ENCODE measurements around the gene HDC. TPM values are rescaled to one million over a fixed set of nuclear protein-coding genes. Genes with fewer than 3 reads are reported as not detected.

The HDC gene
- total and polyA plus RNA-seq, 2 donors (not counting 3 experiments of a cell fraction or from before 2014, with no cell fraction given): not detected

GRCh38 chr15:50224606-50225005, 40.9 kb downstream of the HDC start:
- no peak for TF ChIP-seq POLR2A (IDR thresholded peaks at IDR 0.05; ENCODE audit: low read depth, low read length)
- BruUV-seq (replicated peaks): no TSS peak
- no peak for FAIRE-seq
- H3K9ac ChIP-seq (replicated peaks; ENCODE audit: extremely low read depth, insufficient read depth, low read length): no peak overlapping the region
- H3K27ac ChIP-seq (ENCODE audit: insufficient read depth, low read depth, low read length): no peak overlapping the region
- DNase-seq (ENCODE audit: low read depth, low spot score): no peak
- no peaks in the 10 kb centered on the region for H3K9me1 ChIP-seq (replicated peaks; ENCODE audit: control insufficient read depth, extremely low read depth, insufficient read depth, low read length)
- H3K4me2 ChIP-seq (ENCODE audit: insufficient read depth, low read length): no peak overlapping the region
- ChIA-PET CTCF (interaction anchor here (0.9 kb wide), 1 partner anchor 13 kb away, joined by 3 read pairs; no protein-coding TSS in a partner anchor), POLR2A (no interaction called here)
- H3K4me1 ChIP-seq (ENCODE audit: control insufficient read depth, extremely low read depth, insufficient read depth, low read length): no peaks in the 10 kb centered on the region
- dilution Hi-C loops (cut with MboI; ENCODE audit: extremely low pct_ligation_motif_present, low sequenced_read_pairs) (no loop called here), intact Hi-C loops (cut with micrococcal nuclease) (no loop called here)
- no peaks in the 10 kb centered on the region for H3K9me3 ChIP-seq (replicated peaks; ENCODE audit: control insufficient read depth, insufficient read depth, low read length)
- H2AFZ ChIP-seq (ENCODE audit: low read depth, low read length): no peak overlapping the region
- no peak overlapping the region for H3K4me3 ChIP-seq (replicated peaks in 1 of 3; ENCODE audit: insufficient read depth in 1 of 3, low read depth in 1 of 3, low read length in 3 of 3)
- no peaks in the 10 kb centered on the region for H4K20me1 ChIP-seq (replicated peaks; ENCODE audit: control insufficient read depth, extremely low read depth, insufficient read depth, low read length)
- no peaks in the 10 kb centered on the region for H3K79me2 ChIP-seq (ENCODE audit: control insufficient read depth, insufficient read depth, low read length)
- H3K27me3 ChIP-seq (ENCODE audit: control insufficient read depth in 2 of 2, insufficient read depth in 2 of 2, low read length in 2 of 2): peaks cover 2 to 3% of the 10 kb centered on the region in 2 experiments
- H3K36me3 ChIP-seq (ENCODE audit: control insufficient read depth in 2 of 2, extremely low read depth in 1 of 2, insufficient read depth in 2 of 2, low read length in 2 of 2): no peaks in the 10 kb centered on the region

DNA sequence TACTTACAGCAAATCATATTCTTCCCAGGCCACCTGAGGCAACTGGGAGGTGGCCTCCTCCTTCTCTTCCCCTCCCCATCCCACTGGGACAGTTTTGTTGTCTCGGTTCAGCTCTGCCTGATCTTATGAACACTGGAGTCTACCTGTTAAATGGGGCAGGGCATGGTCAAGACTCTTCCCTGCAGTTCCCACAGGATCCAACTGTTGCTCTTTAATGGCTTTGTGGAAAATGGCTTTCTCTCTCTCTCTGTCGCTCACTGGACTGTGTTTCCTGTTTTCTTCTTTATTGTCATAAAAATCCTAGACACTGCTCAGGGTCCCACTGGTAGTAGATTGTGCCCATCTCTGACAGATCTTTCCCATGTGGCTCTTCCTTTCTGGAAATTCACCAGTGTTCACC, 43.3 kb downstream of the HDC start:
- intact Hi-C loops (cut with micrococcal nuclease): no loop called here
- no peak overlapping the region for H3K4me2 ChIP-seq (ENCODE audit: insufficient read depth, low read length)
- H3K27ac ChIP-seq (ENCODE audit: insufficient read depth, low read depth, low read length): no peak overlapping the region
- ChIA-PET POLR2A (no interaction called here), CTCF (no interaction called here)
- FAIRE-seq (no peak), DNase-seq (ENCODE audit: low read depth, low spot score) (no peak)
- TF ChIP-seq CTCF (IDR thresholded peaks at IDR 0.05; ENCODE audit: extremely low read depth in 1 of 2, insufficient read depth in 1 of 2, low read depth in 1 of 2, low read length in 2 of 2) (no peak), FOS (IDR thresholded peaks at IDR 0.05; ENCODE audit: borderline replicate concordance, insufficient read depth, low read length) (no peak), POLR2AphosphoS5 (IDR thresholded peaks at IDR 0.05; ENCODE audit: insufficient read depth, low read depth, low read length) (no peak)
- H3K36me3 ChIP-seq (ENCODE audit: control insufficient read depth in 2 of 2, extremely low read depth in 1 of 2, insufficient read depth in 2 of 2, low read length in 2 of 2): no peaks in the 10 kb centered on the region
- no TSS peak for BruUV-seq (replicated peaks)
- H4K20me1 ChIP-seq (replicated peaks; ENCODE audit: control insufficient read depth, extremely low read depth, insufficient read depth, low read length): no peaks in the 10 kb centered on the region
- H3K9me3 ChIP-seq (replicated peaks; ENCODE audit: control insufficient read depth, insufficient read depth, low read length): no peaks in the 10 kb centered on the region
- peaks cover 2 to 3% of the 10 kb centered on the region in 2 experiments for H3K27me3 ChIP-seq (ENCODE audit: control insufficient read depth in 2 of 2, insufficient read depth in 2 of 2, low read length in 2 of 2)
- no peak overlapping the region for H3K4me3 ChIP-seq (replicated peaks in 1 of 3; ENCODE audit: insufficient read depth in 1 of 3, low read depth in 1 of 3, low read length in 3 of 3)
- H3K9ac ChIP-seq (replicated peaks; ENCODE audit: extremely low read depth, insufficient read depth, low read length): no peak overlapping the region
- H3K9me1 ChIP-seq (replicated peaks; ENCODE audit: control insufficient read depth, extremely low read depth, insufficient read depth, low read length): no peaks in the 10 kb centered on the region
- dilution Hi-C loops (cut with MboI; ENCODE audit: extremely low pct_ligation_motif_present, low sequenced_read_pairs): no loop called here
- H3K4me1 ChIP-seq (ENCODE audit: control insufficient read depth, extremely low read depth, insufficient read depth, low read length): no peaks in the 10 kb centered on the region
- no peak overlapping the region for H2AFZ ChIP-seq (ENCODE audit: low read depth, low read length)
- no peaks in the 10 kb centered on the region for H3K79me2 ChIP-seq (ENCODE audit: control insufficient read depth, insufficient read depth, low read length)
